HG03378 (cell line): ENCODE results near the gene CDK18.
"Not testable (repeated sequence)": the region's sequence is repeated elsewhere in the genome, so short reads cannot be mapped to it uniquely, and the experiment has no call there.

Source experiments
- ATAC-seq: cut with Tn5 transposase; IDR thresholded peaks from one replicate; pipeline ENCODE4 v1.9.1; 2021; ENCODE audit warnings: mild to moderate bottlenecking, moderate library complexity; ENCODE audit not compliant: unreplicated experiment

Gene CDK18

GRCh38 chr1:205480349-205480985, 24.0 kb upstream of the CDK18 start:
- ATAC-seq = no peak

- no peak for ATAC-seq
These were observed 23.3 kb upstream of the CDK18 start for GRCh38 chr1:205481218-205481617.

- no peak for ATAC-seq
These were observed 22.8 kb upstream of the CDK18 start for GRCh38 chr1:205481629-205482151.

GRCh38 chr1:205482587-205482986, 21.9 kb upstream of the CDK18 start:
- not testable (repeated sequence) for ATAC-seq

GRCh38 chr1:205483372-205483771, 21.1 kb upstream of the CDK18 start:
- ATAC-seq = no peak

GRCh38 chr1:205484985-205485967, 19.2 kb upstream of the CDK18 start:
- peak; percentile 55 for ATAC-seq

GRCh38 chr1:205486258-205486657, 18.2 kb upstream of the CDK18 start:
- ATAC-seq = no peak

GRCh38 chr1:205488074-205488723, 16.3 kb upstream of the CDK18 start:
- ATAC-seq = no peak

GRCh38 chr1:205491794-205492193, 12.7 kb upstream of the CDK18 start:
- no peak for ATAC-seq

GRCh38 chr1:205492201-205492667, 12.2 kb upstream of the CDK18 start:
- ATAC-seq = no peak

- no peak for ATAC-seq
These were observed 11.7 kb upstream of the CDK18 start for GRCh38 chr1:205492774-205493173.

GRCh38 chr1:205493241-205494085, 11.0 kb upstream of the CDK18 start:
- ATAC-seq = no peak

GRCh38 chr1:205494115-205494514, 10.4 kb upstream of the CDK18 start:
- no peak for ATAC-seq

- ATAC-seq = no peak
These were observed 9.1 kb upstream of the CDK18 start for GRCh38 chr1:205495237-205495823.

- no peak for ATAC-seq
These were observed 7.8 kb upstream of the CDK18 start for GRCh38 chr1:205496661-205497060.

GRCh38 chr1:205497351-205497750, 7.1 kb upstream of the CDK18 start:
- no peak for ATAC-seq

GRCh38 chr1:205499789-205500188, 4.7 kb upstream of the CDK18 start:
- ATAC-seq = no peak

- ATAC-seq = no peak
These were observed 3.9 kb upstream of the CDK18 start for GRCh38 chr1:205500240-205501233.
